ENCODE data around the gene ARL3. TPM values are rescaled to one million over a fixed set of nuclear protein-coding genes. Genes with fewer than 3 reads are reported as not detected.

The ARL3 gene
- total and polyA plus RNA-seq, 2 of the 4 experiments (the other 2 are of a cell fraction), result 5.0 to 14.3 TPM

DNA sequence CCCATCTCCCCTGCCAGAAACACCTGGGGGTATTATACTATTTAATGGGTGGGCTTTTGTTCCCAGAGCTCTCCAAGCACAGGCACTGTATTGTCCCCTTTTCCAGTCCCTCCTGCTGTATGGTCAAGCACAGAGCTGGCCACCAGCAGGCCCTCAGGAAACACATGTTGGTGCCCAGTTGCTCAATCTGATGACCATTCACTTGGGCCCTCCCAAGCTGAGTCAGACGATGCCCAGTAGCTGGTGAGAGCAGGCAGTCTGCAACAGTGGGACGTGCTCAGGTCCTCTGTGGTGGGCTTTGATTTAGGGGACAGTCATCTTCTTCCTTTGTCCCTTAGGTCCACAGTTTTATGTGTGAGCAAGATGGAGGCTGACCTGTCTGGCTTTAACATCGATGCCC is 12.1 kb upstream of the ARL3 start:
- no peak overlapping the region for H3K4ac ChIP-seq (ENCODE audit: low read depth, low read length)
- intact Hi-C loops (cut with micrococcal nuclease), result loop anchor here (10.0 kb wide), 1 partner anchor 519 kb away; the partner anchor contains the start of gene RPEL1

More for the DNA sequence above, 12.1 kb upstream of the ARL3 start:
- no peak overlapping the region for H3K23ac ChIP-seq (ENCODE audit: low read depth, low read length)
- TF ChIP-seq RAD21 (IDR thresholded peaks at IDR 0.05; ENCODE audit: low read length) (no peak), FOS (IDR thresholded peaks at IDR 0.05; ENCODE audit: low read depth, low read length) (no peak), CEBPB (IDR thresholded peaks at IDR 0.05; ENCODE audit: low read depth, low read length) (peak; percentile 80), RCOR1 (IDR thresholded peaks at IDR 0.05; ENCODE audit: insufficient replicate concordance, low read length) (no peak), POLR2A (IDR thresholded peaks at IDR 0.05; ENCODE audit: low read depth, low read length) (no peak), MAZ (IDR thresholded peaks at IDR 0.05; ENCODE audit: borderline replicate concordance, low read depth, low read length) (no peak)
- TF ChIP-seq, protein P1, sequence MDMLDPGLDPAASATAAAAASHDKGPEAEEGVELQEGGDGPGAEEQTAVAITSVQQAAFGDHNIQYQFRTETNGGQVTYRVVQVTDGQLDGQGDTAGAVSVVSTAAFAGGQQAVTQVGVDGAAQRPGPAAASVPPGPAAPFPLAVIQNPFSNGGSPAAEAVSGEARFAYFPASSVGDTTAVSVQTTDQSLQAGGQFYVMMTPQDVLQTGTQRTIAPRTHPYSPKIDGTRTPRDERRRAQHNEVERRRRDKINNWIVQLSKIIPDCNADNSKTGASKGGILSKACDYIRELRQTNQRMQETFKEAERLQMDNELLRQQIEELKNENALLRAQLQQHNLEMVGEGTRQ (IDR thresholded peaks at IDR 0.05; ENCODE audit: low read depth, low read length), result no peak
- no peak overlapping the region for H2BK5ac ChIP-seq (ENCODE audit: low read depth, low read length, poor library complexity, severe bottlenecking)
- no peak overlapping the region for H2BK15ac ChIP-seq (ENCODE audit: low read depth, low read length)
- ChIA-PET CTCF (interaction anchor here (0.5 to 2.8 kb wide), 2 partner anchors 175 to 178 kb away, joined by 3 to 10 read pairs; no protein-coding TSS in a partner anchor), POLR2A (ENCODE audit: unreplicated experiment) (no interaction called here)
- H3K79me1 ChIP-seq (ENCODE audit: low read depth in 1 of 2, low read length in 2 of 2), result peaks cover 4 to 9% of the 10 kb centered on the region in 2 experiments; a peak in 2 of 4 replicates
- no peak overlapping the region for H2BK120ac ChIP-seq (ENCODE audit: low read depth, low read length)
- H4K20me1 ChIP-seq (ENCODE audit: insufficient read depth, low read length), result peaks cover 3% of the 10 kb centered on the region
- no peaks in the 10 kb centered on the region for H3K27me3 ChIP-seq (ENCODE audit: control insufficient read depth, insufficient read depth, low read length)
- BruUV-seq (replicated peaks), result no TSS peak
- no peak overlapping the region for H3K4me3 ChIP-seq (ENCODE audit: insufficient read depth, low read depth, low read length)
- H3K9me3 ChIP-seq (ENCODE audit: control insufficient read depth, insufficient read depth, low read length), result no peaks in the 10 kb centered on the region
- H2AFZ ChIP-seq (replicated peaks; ENCODE audit: low read length, poor library complexity), result no peak overlapping the region
- no CpG with 5 or more reads among the region's 3 CpGs for WGBS, 2 experiments (ENCODE audit: extremely low coverage in 2 of 2, insufficient read length in 1 of 2)
- dilution Hi-C loops (cut with HindIII; ENCODE audit: low sequenced_read_pairs, unreplicated experiment) (no loop called here), in situ Hi-C loops (cut with MboI; ENCODE audit: low sequenced_read_pairs) (loop anchor here (5.0 kb wide), 1 partner anchor 176 kb away; no protein-coding TSS in a partner anchor)
- H3K36me3 ChIP-seq (ENCODE audit: control insufficient read depth, insufficient read depth, low read length), result peaks cover 5% of the 10 kb centered on the region
- H4K5ac ChIP-seq (ENCODE audit: low read depth, low read length), result no peak overlapping the region
- H3K14ac ChIP-seq (replicated peaks; ENCODE audit: low read depth, low read length), result no peak overlapping the region
- H3K18ac ChIP-seq (ENCODE audit: low read depth, low read length), result no peak overlapping the region
- no peak for DNase-seq
- ATAC-seq (ENCODE audit: low read depth), result no peak
- no peak overlapping the region for H3K56ac ChIP-seq (ENCODE audit: extremely low read depth, insufficient read depth, low read length)
- H2AK9ac ChIP-seq (replicated peaks; ENCODE audit: low read depth, low read length, poor library complexity), result no peak overlapping the region
- no peak overlapping the region for H2BK20ac ChIP-seq (ENCODE audit: low read depth, low read length)
- H3K9me1 ChIP-seq (ENCODE audit: insufficient read depth, low read length), result peaks cover 6% of the 10 kb centered on the region; the same call in 1 of the 2 replicates
- no peak overlapping the region for H3K9ac ChIP-seq (ENCODE audit: low read depth, low read length)
- no peak overlapping the region for H3K4me2 ChIP-seq (ENCODE audit: low read depth, low read length)
- H2AK5ac ChIP-seq (ENCODE audit: low read depth, low read length), result no peak overlapping the region
- H4K91ac ChIP-seq (ENCODE audit: insufficient read depth, low read depth, low read length), result no peak overlapping the region
- H3K4me1 ChIP-seq (ENCODE audit: control insufficient read depth, insufficient read depth, low read length), result peaks cover 2% of the 10 kb centered on the region; the same call in 1 of the 2 replicates
- no peak overlapping the region for H3K27ac ChIP-seq (ENCODE audit: insufficient read depth, low read length)
- 0 out of 4 replicates have a peak overlapping the region, but pooled peaks of 1 of the 2 experiments have one; percentile 4 for H4K8ac ChIP-seq (ENCODE audit: low read depth in 2 of 2, low read length in 2 of 2)

Data from IMR-90 (cell line).